ENCODE data around the gene IKBIP.
"Not testable (repeated sequence)": the region's sequence is repeated elsewhere in the genome, so short reads cannot be mapped to it uniquely, and the experiment has no call there.

Gene IKBIP, protein sequence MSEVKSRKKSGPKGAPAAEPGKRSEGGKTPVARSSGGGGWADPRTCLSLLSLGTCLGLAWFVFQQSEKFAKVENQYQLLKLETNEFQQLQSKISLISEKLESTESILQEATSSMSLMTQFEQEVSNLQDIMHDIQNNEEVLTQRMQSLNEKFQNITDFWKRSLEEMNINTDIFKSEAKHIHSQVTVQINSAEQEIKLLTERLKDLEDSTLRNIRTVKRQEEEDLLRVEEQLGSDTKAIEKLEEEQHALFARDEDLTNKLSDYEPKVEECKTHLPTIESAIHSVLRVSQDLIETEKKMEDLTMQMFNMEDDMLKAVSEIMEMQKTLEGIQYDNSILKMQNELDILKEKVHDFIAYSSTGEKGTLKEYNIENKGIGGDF

DNA sequence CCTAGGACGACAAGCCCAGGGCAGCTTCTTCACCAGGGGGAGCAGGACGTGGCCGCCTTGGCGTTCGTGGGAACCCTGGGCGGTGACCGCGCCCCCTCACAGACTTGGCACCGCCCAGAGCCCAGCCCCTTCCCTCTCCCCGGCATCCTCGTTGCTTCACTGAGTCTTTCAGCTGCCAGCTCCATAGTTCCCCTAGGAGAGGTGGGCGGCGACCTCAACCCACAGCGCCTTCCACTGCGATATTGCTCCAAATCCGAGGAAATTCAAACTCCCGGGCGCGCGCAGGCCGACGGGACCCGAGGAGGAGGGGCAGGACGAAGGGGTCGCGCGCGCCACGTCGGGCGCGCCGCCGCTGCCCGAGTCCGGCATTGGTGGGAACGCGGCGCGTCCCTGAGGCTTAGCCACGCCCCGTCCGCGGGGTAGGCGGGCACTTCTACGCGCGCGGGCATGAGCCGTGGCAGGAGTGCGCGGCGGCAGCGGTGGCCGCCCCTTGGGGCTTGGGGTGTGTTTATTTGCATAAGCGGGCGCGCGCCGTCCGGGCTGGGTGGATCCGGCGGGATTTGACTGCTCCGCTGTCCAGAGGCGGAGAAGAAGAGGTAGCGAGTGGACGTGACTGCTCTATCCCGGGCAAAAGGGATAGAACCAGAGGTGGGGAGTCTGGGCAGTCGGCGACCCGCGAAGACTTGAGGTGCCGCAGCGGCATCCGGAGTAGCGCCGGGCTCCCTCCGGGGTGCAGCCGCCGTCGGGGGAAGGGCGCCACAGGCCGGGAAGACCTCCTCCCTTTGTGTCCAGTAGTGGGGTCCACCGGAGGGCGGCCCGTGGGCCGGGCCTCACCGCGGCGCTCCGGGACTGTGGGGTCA, at the start of gene IKBIP, which contains the start of gene APAF1:
IKBIP (minus strand) TSS at position 77 of the 860 bp plus-strand sequence. CDS start 87 bp downstream, outside the sequence.
APAF1 (plus strand) TSS at position 579 of the 860 bp plus-strand sequence. CDS start 3,070 bp downstream, outside the sequence.
- DNase-seq (ENCODE audit: low read depth): peak; percentile 99

DNA sequence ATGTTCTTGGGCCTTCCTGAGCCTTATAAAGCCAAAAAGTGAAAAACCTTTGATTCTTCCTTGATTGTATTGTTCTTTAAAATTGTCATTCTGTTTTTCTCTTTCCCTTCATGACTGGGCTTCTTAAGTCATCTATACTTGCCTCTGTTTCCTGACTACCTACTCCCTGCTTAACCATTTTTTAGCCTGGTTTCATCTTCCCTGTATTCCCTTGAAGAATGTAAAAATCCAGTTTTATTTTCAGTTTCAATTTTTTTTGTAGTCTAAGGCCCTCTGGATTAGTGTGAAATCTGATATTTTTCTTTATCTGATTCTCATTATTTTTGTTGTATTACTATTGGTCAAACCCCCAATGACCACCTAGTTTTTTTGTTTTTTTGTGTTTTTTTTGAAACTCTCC, 46.8 kb upstream of the IKBIP start:
- no peak for DNase-seq (ENCODE audit: low read depth)

DNA sequence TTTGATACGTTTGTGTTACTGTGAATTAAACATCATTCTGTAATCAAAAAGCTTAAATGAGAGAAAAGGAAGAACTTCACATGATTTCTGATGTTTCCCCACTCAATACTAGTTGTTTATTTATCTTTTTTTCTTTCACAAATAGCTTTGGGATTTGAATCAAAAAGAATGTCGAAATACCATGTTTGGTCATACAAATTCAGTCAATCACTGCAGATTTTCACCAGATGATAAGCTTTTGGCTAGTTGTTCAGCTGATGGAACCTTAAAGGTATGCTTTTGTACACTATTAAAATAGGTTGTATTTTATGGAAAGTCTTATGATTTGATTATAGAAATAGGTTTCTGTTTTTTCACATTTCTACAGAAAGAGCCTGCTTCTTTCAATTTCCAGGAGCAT, 42.0 kb upstream of the IKBIP start:
- DNase-seq (ENCODE audit: low read depth): no peak

DNA sequence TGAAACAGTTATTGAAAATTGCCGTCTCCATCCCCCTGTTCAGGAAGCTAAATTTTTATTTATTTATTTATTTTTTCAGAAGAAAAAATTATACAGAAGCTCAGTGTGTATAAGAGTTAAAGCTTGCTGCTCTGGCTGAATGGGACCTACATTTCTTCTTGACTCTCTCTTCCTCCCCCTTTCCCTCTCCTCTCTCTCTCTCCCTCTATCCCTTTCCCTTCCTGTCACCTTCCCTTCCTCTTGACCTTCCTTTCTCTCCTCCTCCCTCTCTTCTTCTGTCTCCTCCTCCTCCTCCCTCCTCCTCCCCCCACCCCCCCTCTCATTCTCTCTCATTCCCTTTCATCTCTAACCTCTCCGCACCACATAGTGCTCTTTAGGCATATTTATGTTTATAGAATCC, 39.6 kb upstream of the IKBIP start:
- no peak for DNase-seq (ENCODE audit: low read depth)

DNA sequence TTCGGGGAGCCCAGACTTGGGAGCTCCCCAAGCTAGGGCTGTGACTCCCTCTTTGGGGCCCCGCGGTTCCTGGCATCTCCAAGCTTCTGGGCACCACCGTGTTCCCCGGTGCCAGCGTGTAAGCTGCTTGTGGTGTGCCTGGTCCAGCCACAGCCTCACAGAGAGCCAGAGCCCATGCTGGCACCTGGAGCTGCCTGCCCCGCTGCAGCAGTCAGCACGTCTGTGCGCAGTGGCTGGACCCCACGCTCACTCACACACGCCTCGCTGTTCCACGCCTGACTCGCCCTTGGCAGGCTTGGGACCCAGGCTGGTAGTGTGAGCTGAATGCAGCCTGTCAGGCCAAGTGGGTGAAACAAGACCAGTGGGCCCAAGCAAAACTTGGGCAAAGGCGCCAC, 35.0 kb upstream of the IKBIP start:
- DNase-seq (ENCODE audit: low read depth): no peak

DNA sequence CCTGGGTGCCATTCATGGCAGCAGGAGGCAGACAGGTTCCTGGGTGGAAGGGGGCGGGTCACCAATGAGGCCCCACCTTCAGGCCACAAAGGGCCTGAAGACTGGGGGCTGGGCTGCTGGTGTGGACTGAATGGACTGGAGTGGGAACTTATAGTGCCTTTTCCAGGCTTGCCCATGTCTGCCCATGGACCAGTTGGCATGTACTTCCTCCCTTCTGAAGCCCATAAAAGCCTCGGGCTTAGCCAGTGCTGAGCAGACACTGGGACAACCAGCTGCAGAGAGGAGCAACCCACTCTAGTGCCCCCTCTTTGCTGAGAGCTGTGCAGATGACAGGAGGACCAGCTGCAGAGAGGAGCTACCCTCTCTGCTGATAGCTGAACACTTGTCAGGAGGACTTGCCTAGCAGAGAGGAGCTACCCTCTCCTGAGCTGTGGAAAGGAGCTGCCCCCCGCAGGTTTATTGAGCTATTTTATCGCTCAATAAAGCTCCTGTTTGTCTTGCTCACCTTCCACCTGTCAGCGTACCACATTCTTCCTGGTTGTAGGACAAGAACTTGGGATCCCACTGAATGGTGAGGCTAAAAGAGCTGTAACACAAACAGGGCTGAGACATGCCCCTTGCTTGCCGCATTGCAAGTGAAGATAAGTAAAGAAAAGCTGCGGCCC, 34.5 kb upstream of the IKBIP start:
- DNase-seq (ENCODE audit: low read depth): no peak

DNA sequence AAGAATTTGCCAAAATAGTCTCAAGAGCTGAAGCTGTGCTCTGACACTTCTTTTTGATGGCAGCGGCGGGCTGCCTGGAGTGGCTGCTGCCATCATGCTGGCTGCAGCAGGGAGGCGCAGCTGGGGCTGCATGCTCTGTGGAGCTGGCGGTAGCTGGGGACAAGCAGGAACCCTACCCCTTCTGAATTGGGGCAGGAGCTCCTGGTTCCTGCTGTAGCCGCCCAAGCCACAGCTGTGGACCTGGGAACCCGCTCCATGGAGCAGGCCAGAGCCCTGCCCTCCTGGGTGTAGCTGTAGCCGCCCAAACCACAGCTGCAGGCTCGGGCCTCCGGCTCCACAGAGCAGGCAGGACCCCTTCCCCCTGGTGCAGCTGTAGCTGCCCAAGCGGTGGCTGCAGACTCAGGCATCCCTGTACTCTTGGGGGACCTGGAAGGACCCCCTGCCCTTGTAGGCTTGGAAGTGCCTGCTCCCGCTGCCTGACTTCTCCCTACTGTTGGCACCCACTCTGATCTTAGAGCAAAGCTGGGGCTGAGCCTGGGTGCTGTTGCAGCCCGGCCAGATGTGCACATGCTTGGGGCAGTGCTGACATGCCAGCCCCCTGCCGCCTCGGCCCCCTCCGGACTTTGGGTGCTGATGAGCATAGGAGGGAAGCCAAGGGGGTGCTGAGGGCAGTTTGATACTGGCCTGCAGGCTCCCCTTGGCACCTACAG, 33.8 kb upstream of the IKBIP start:
- no peak for DNase-seq (ENCODE audit: low read depth)

DNA sequence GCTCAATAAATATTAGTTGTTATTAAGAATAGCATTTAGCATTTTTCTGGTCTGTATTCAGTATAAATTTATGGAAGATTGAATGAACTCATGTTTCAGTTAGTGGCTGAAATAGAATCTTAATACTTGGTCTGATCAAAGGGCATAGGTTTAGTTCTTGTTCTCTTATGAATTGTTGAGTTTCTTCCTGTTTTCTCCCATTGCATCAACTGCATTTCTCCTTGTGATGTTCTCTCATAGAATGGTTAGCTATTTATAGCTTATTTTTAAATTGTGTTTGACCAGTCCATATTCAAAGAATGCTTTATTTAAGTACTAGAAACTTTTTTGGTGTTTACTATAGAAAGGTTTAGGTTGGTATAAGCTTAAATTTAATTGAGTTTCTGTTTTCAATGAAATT, 30.3 kb upstream of the IKBIP start:
- DNase-seq (ENCODE audit: low read depth): no peak

DNA sequence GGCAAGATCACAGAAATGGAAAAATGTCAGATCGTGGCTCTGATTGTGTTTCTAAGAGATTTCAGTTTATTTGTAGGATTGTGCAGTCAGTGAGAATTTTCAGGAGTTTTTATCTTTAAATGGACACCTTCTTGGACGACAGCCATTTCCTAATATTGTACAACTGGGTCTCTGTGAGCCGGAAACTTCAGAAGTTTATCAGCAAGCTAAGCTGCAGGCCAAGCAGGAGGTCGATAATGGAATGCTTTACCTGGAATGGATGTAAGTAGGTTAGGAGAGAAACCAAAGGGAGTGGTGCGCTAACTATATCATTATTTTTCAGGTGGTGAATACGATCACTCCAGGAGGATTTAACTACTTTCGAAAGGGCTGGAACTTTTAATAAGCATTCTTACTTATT, 26.9 kb upstream of the IKBIP start:
- DNase-seq (ENCODE audit: low read depth): no peak

DNA sequence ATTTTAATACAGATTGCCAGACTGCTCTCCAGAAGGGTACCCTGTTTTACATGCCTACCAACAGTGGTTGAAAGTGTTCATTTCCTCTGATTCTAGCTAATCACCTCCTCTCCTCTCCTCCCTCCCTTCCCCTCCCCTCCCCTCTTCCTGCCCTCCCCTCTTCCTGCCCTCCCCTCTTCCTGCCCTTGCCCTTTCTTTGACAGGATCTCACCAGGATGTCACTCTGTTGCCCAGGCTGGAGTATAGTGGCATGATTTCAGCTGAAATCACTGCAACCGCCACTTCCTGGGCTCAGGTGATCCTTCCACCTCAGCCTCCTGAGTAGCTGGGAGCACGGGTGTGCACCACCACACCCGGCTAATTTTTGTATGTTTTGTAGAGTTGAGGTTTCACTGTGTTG, 25.2 kb upstream of the IKBIP start:
- no peak for DNase-seq (ENCODE audit: low read depth)

DNA sequence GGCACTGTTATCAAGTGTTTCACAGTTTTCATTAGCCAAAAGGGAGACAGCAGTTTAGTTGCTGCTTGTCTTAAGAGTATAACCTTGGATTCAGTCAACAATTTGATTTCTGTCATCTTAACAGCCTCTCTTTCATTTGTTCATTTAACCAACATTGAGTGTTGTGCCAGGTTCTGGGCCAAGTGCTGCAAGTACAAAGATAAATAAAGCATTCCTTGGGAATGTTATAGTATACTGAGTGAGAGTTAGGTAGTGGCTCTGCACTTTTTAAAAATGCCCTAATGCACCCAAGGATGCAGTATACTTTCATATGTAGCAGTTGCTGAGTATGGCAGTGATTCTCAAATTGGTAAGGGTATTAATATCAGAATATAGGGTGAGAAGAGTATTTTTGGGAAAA, 15.9 kb upstream of the IKBIP start:
- no peak for DNase-seq (ENCODE audit: low read depth)

DNA sequence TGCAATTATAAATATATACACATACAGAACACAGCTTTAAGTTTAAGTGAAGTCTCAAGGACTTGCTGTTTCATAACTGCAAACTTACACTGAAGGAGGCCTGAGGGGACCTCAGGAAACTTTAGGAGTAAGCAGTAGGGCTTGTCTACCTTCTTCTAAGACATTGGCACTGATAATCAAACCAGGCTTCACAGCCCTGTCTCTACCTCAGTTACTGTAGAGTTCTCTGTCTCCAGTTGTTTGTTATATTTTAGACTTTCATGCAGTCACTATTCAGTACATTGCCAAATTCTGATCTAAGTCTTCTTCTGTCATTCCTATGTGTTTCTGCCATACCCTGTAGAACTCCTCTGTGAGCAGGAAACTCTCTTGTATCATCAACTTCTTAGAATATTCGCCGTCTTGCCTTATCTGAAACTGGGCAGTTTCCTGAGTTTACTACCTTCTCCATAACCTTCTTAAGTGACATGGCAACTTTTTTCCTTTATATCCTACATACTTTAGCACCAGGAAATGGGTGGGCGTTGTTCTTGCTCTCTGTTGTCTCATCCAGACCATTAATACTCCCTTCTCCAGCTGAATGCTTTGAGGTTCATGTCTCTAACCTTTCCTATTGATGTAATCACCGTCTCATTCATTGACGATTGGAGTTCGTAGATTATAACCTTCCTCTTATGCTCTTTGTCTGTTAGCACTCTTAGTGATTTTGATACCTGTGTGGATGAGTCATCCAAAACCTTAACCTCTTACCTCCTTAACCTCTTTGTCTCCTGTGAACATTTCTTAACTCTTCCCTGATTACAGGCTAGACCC, 11.9 kb upstream of the IKBIP start:
- DNase-seq (ENCODE audit: low read depth): no peak

DNA sequence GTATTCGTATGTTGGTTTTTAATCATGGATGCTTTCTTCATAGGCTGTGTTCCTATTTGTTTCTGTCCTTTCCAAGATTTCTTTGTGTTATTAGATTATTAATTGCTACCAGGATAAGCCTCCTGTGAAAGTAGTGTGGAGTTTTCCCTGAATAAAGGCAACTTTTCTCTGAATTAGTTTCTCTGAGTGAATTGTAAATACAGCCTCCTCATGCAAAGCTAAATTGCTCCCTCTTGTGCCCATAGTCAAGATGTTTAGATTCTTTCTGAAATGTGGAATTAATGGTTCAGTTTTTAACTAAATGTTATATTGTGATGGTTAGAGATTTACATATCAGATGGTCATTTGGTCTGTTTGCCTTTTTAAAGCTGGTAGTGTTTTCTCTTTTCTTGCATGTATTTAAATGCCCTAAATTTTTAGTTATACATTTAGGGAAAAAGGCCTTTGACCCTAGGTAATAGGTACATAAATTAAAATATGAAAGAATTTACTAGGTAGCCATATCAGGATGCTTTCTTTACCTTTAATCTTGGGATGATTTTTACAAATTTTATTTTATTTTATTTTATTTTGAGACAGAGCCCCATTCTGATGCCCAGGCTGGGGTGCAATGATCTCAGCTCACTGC, 9.4 kb upstream of the IKBIP start:
- DNase-seq (ENCODE audit: low read depth): no peak

DNA sequence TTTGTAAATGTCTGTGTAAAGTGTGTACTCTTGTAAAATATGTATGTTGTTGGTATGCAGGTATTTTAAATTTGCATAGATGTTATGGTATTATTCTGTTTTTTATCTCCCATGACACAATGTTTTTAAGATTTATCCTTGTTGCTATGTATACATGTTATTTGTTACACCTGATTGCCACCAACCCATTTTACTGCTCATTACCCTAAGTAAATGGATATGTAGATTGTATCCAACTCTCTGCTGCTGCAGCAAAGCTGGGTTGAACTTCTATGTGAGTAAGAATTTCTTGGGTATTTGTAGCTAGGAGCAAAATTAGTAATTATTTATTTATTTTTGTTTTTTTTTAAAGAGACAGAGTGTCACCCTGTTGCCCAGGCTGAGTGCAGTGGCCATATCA, 6.7 kb upstream of the IKBIP start:
- no peak for DNase-seq (ENCODE audit: low read depth)

DNA sequence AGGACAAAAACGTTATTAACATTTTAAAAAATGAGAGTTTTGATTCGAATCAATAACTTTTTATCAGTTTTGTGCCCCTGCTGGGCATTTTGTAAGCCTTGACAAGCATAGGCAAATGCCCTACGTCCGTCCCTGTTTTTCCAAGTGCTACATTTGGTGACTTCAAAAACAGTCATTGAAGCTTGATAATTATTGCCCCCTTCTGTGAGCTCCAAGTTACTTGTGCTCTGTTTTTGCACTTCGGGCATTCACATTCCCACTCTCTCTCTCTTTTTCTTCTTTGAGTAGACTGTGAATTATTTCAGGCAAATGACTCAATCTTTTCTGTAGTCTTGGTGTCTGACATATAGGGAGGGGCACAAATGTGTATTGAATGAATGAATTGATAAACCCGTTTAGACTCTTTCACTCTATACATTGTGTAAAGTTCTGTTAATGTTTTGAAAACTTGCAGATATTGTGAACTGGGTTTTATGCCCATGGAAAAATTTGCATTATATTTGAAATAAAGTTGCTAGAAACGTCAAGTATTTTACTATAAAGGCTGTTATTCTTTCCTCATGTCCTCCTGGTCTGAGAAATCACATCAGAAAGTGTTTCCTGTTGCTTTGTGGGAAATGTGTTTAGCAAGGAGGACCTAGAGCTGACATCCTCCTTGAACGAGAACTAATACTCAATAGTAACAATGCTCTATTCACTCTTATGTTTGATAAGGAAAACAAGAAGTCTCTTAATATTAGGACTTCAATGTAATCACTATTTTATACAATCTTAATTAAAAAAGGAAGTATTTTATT, 1.9 kb upstream of the IKBIP start:
- DNase-seq (ENCODE audit: low read depth): no peak

DNA sequence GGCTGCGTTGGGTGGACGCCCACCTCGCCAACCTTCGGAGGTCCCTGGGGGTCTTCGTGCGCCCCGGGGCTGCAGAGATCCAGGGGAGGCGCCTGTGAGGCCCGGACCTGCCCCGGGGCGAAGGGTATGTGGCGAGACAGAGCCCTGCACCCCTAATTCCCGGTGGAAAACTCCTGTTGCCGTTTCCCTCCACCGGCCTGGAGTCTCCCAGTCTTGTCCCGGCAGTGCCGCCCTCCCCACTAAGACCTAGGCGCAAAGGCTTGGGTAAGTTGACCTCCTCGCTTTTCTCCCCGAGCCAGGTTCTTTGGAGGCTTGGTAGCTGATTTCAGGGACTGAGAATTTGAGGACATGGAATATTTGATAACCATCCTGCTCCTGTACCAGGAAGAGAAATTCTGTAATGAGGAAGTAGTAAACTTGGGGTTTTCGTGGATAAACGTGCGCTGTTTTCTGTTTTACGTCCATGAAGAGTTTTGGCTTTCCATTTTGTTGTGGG, 1.0 kb upstream of the IKBIP start:
- no peak for DNase-seq (ENCODE audit: low read depth)

DNA sequence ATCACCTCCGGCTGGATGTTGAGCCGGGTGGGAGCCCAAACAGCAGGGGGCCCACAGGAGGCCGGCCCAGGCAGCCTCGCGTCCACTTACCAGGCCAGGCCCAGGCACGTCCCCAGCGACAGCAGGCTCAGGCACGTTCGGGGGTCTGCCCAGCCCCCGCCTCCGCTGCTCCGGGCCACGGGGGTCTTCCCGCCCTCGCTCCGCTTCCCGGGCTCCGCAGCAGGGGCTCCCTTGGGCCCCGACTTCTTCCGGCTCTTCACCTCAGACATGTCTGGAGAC, 216 bp downstream of the IKBIP start:
- DNase-seq (ENCODE audit: low read depth): no peak

DNA sequence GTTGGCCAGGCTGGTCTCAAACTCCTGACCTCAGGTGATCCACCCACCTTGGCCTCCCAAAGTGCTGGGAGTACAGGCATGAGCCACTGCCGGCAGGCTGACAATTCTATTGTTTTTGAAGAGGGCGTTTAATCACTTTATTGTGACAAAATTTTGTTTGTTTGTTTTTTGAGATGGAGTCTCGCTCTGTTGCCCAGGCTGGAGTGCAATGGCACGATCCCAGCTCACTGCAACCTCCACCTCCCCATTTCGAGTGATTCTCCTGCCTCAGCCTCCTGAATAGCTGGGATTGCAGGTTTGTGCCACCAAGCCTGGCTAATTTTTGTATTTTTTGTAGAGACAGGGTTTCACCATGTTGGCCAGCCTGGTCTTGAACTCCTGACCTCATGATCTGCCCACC, 1.8 kb downstream of the IKBIP start:
- not testable (repeated sequence) for DNase-seq (ENCODE audit: low read depth)

DNA sequence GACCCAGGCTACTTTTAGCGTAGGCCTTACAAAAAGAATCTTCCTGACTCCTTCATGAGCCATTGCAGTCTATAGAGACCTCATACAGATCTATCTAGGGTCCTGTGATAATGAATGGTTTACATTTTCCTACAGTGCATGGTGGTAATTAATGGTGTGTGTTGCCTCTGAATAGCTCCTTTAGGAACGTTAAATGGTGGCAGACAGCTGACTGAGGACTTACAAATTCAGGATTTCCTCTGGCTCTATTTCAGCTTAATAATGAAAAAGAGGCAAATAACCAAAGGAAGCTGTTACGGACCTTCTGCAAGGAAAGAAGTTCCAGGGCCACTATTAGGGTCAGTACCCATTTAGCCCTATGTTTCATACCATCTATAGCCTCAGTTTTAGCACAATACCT, 5.1 kb downstream of the IKBIP start:
- DNase-seq (ENCODE audit: low read depth): no peak

DNA sequence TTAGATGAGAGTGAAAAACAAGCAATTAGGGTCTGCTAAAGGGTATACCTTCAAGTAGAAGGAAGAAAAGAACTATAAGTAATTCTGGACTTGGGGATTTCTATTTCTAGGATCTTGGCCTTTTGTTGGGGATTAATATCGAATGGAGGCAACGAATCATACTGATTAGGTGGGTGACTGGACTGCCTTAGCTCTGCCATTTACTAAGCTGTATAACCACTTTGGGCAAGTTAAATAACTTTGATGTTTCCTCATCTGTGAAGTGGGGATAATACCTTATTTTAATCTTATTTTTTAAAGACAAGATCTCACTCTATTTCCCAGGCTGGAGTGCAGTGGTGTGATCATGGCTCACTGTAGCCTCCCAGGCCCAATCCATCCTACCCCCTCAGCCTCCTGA, 6.6 kb downstream of the IKBIP start:
- DNase-seq (ENCODE audit: low read depth): no peak
